H9 (cell line): ENCODE results near the gene METTL17. TPM values are rescaled to one million over a fixed set of nuclear protein-coding genes. Genes with fewer than 3 reads are reported as not detected.

Source experiments
- DNase-seq: peaks from one replicate; pipeline ENCODE4 v3.0.0-alpha.2; 2017
- H2AFZ ChIP-seq: one replicate; pipeline ENCODE4 v1.6.1; 2013; ENCODE audit warnings: mild to moderate bottlenecking, low read length, control low read depth, moderate library complexity
- H2AK5ac ChIP-seq: 2 replicates; pipeline ENCODE4 v1.6.1; 2013; ENCODE audit warnings: low read length, control low read depth, mixed read lengths; ENCODE audit not compliant: insufficient read length
- H2BK120ac ChIP-seq: one replicate; pipeline ENCODE4 v1.6.1; 2013; ENCODE audit warnings: low read depth, mild to moderate bottlenecking, low read length, control low read depth, inconsistent platforms; ENCODE audit not compliant: poor library complexity, severe bottlenecking
- H2BK12ac ChIP-seq: 2 replicates; pipeline ENCODE4 v1.6.1; 2013; ENCODE audit warnings: low read length, control low read depth, mixed read lengths, low read depth; ENCODE audit not compliant: insufficient read length
- H2BK15ac ChIP-seq: 2 replicates; pipeline ENCODE4 v1.6.1; 2013; ENCODE audit warnings: low read depth, low read length, control low read depth
- H2BK20ac ChIP-seq: one replicate; pipeline ENCODE4 v1.6.1; 2013; ENCODE audit warnings: low read depth, mild to moderate bottlenecking, low read length, control low read depth, inconsistent platforms; ENCODE audit not compliant: poor library complexity, severe bottlenecking
- H2BK5ac ChIP-seq: 2 replicates; pipeline ENCODE4 v1.6.1; 2013; ENCODE audit warnings: low read length, control low read depth, mixed read lengths; ENCODE audit not compliant: insufficient read length
- H3K14ac ChIP-seq: 2 replicates; pipeline ENCODE4 v1.6.1; 2013; ENCODE audit warnings: low read length, control low read depth; ENCODE audit not compliant: insufficient read depth
- H3K18ac ChIP-seq: 2 replicates; pipeline ENCODE4 v1.6.1; 2013; ENCODE audit warnings: low read depth, mild to moderate bottlenecking, mixed read lengths, low read length, control low read depth; ENCODE audit not compliant: insufficient read length
- H3K23ac ChIP-seq: 2 replicates; pipeline ENCODE4 v1.6.1; 2013; ENCODE audit warnings: low read length, control low read depth, mixed read lengths, low read depth; ENCODE audit not compliant: insufficient read length
- H3K23me2 ChIP-seq: 2 replicates; pipeline ENCODE4 v1.6.1; 2013; ENCODE audit warnings: low read depth, mild to moderate bottlenecking, mixed read lengths, low read length, control low read depth; ENCODE audit not compliant: insufficient read length, poor library complexity, severe bottlenecking
- H3K27ac ChIP-seq: 2 replicates; pipeline ENCODE4 v1.5.1; 2013; ENCODE audit warnings: low read length, control low read depth, mixed read lengths, low read depth; ENCODE audit not compliant: insufficient read length
- H3K27me3 ChIP-seq: 2 replicates; pipeline ENCODE4 v1.6.1; 2013; ENCODE audit warnings: low read length, control low read depth, inconsistent platforms; ENCODE audit not compliant: insufficient read depth
- H3K4ac ChIP-seq: 2 replicates; pipeline ENCODE4 v1.6.1; 2013; ENCODE audit warnings: low read depth, mild to moderate bottlenecking, control low read depth, inconsistent platforms, low read length, moderate library complexity
- H3K4me1 ChIP-seq: 2 replicates; pipeline ENCODE4 v1.6.1; 2013; ENCODE audit warnings: low read length, control low read depth, inconsistent platforms; ENCODE audit not compliant: insufficient read depth
- H3K4me2 ChIP-seq: 2 replicates; pipeline ENCODE4 v1.6.1; 2013; ENCODE audit warnings: low read length, control low read depth, mixed read lengths; ENCODE audit not compliant: insufficient read length, insufficient read depth
- H3K56ac ChIP-seq: 2 replicates; pipeline ENCODE4 v1.6.1; 2013; ENCODE audit warnings: low read depth, mild to moderate bottlenecking, mixed read lengths, low read length, control low read depth; ENCODE audit not compliant: insufficient read length
- H3K79me1 ChIP-seq: 2 replicates; pipeline ENCODE4 v1.6.1; 2013; ENCODE audit warnings: low read depth, mild to moderate bottlenecking, moderate library complexity, low read length, control low read depth, inconsistent platforms; ENCODE audit not compliant: insufficient read depth, poor library complexity, severe bottlenecking
- H3K79me2 ChIP-seq: 2 replicates; pipeline ENCODE4 v1.6.1; 2013; ENCODE audit warnings: low read length, control low read depth, inconsistent platforms; ENCODE audit not compliant: insufficient read depth
- H3K9ac ChIP-seq: 2 replicates; pipeline ENCODE4 v1.6.1; 2013; ENCODE audit warnings: low read length, control low read depth, mixed read lengths; ENCODE audit not compliant: insufficient read length; ENCODE audit errors: extremely low read depth
- H3K9me3 ChIP-seq: one replicate; pipeline ENCODE4 v1.6.1; 2013; ENCODE audit warnings: low read depth, low read length, inconsistent platforms; ENCODE audit not compliant: control insufficient read depth
- H3T11ph ChIP-seq: one replicate; pipeline ENCODE4 v1.6.1; 2013; ENCODE audit warnings: mild to moderate bottlenecking, low read length, control low read depth, inconsistent platforms
- H4K20me1 ChIP-seq: one replicate; pipeline ENCODE4 v1.6.1; 2013; ENCODE audit not compliant: control insufficient read depth, insufficient read length, insufficient read depth
- H4K5ac ChIP-seq: 2 replicates; pipeline ENCODE4 v1.6.1; 2013; ENCODE audit warnings: low read depth, mild to moderate bottlenecking, mixed read lengths, low read length, control low read depth; ENCODE audit not compliant: insufficient read length
- H4K8ac ChIP-seq: replicated peaks from 2 replicates; pipeline ENCODE4 v1.6.1; 2013; ENCODE audit warnings: low read length, control low read depth, mixed read lengths, low read depth; ENCODE audit not compliant: insufficient read length
- H4K91ac ChIP-seq: 2 replicates; pipeline ENCODE4 v1.6.1; 2013; ENCODE audit warnings: low read depth, mild to moderate bottlenecking, moderate library complexity, mixed read lengths, low read length, control low read depth; ENCODE audit not compliant: insufficient read length
- H3K27ac Mint-ChIP-seq, 3 experiments: 2 replicates in 2 of 3; 3 replicates in 1 of 3; pipeline ENCODE4 v1.8.0; 2020 to 2021; ENCODE audit warnings: mixed read lengths in 3 of 3, mild to moderate bottlenecking in 1 of 3, moderate library complexity in 1 of 3
- H3K27me3 Mint-ChIP-seq: 2 replicates; pipeline ENCODE4 v1.8.0; 2021; ENCODE audit warnings: low read depth, mild to moderate bottlenecking, moderate library complexity, mixed read lengths
- H3K36me3 Mint-ChIP-seq, 3 experiments: 2 replicates in 2 of 3; 3 replicates in 1 of 3; pipeline ENCODE4 v1.8.0; 2020 to 2021; ENCODE audit warnings: low read depth in 3 of 3, mixed read lengths in 3 of 3; ENCODE audit not compliant: insufficient read depth in 1 of 3
- H3K4me1 Mint-ChIP-seq, 2 experiments: 2 replicates each; pipeline ENCODE4 v1.8.0; 2020; ENCODE audit warnings: mixed read lengths in 2 of 2
- H3K4me3 Mint-ChIP-seq, 2 experiments: 2 replicates in 1 of 2; 3 replicates in 1 of 2; pipeline ENCODE4 v1.8.0; 2020 to 2021; ENCODE audit warnings: mild to moderate bottlenecking in 2 of 2, mixed read lengths in 2 of 2, moderate library complexity in 1 of 2
- H3K9me3 Mint-ChIP-seq, 2 experiments: 2 replicates in 1 of 2; 3 replicates in 1 of 2; pipeline ENCODE4 v1.8.0; 2020; ENCODE audit warnings: mild to moderate bottlenecking in 2 of 2, mixed read lengths in 2 of 2, moderate library complexity in 1 of 2
- WGBS: extraction: QIAGEN DNeasy Blood & Tissue Kit; methylation state at CpG from one replicate; pipeline ENCODE4 v1.1.7; 2013; ENCODE audit warnings: missing lambda C conversion rate, low lambda C conversion rate, mixed read lengths; ENCODE audit not compliant: insufficient read length; ENCODE audit errors: extremely low coverage; 5-methylcytosine and 5-hydroxymethylcytosine counted together
- total RNA-seq: library from RNA; stranded (reverse); gene quantifications from 2 replicates; pipeline ENCODE4 v1.2.1, GENCODE V29; 2021
- TF ChIP-seq, protein P1 (sequence below): fragments of 200-600 bp; sonication (generic); conservative IDR thresholded peaks from 3 replicates; pipeline ENCODE4 v1.8.0; 2021; ENCODE audit warnings: antibody characterized with exemption, mild to moderate bottlenecking

The METTL17 gene
- total RNA-seq, 1 experiment from 2014 or later = 81.4 TPM

- H3K27me3 Mint-ChIP-seq = peaks cover 31% of the 10 kb centered on the region
- Histone ChIP-seq H3K4ac (no peak overlapping the region), H4K8ac (no peak overlapping the region), H3K4me1 (no peaks in the 10 kb centered on the region; the same call in 1 of the 2 replicates), H3T11ph (no peak overlapping the region), H2BK5ac (no peak overlapping the region), H2AFZ (no peak overlapping the region), H3K4me2 (no peak overlapping the region), H3K23me2 (peaks cover 3% of the 10 kb centered on the region), H3K79me1 (no peaks in the 10 kb centered on the region), H2BK15ac (no peak overlapping the region), H3K9me3 (no peaks in the 10 kb centered on the region), H3K27me3 (peaks cover 7% of the 10 kb centered on the region; the same call in 1 of the 2 replicates), H3K23ac (no peak overlapping the region), H2BK12ac (no peak overlapping the region), H2AK5ac (no peak overlapping the region), H3K9ac (no peak overlapping the region), H3K27ac (no peak overlapping the region), H3K14ac (no peak overlapping the region), H3K18ac (no peak overlapping the region), H3K56ac (no peak overlapping the region), H4K91ac (no peak overlapping the region), H2BK20ac (no peak overlapping the region), H3K79me2 (no peaks in the 10 kb centered on the region), H2BK120ac (no peak overlapping the region), H4K20me1 (no peaks in the 10 kb centered on the region), H4K5ac (no peak overlapping the region)
- DNase-seq = no peak
- peaks cover 7 to 21% (median 8%) of the 10 kb centered on the region in 3 experiments; a peak in 4 of 7 replicates for H3K36me3 Mint-ChIP-seq
- H3K4me3 Mint-ChIP-seq = no peak overlapping the region
- H3K4me1 Mint-ChIP-seq = peaks cover 30 to 31% of the 10 kb centered on the region in 2 experiments
- H3K9me3 Mint-ChIP-seq = no peaks in the 10 kb centered on the region
- no CpG with 5 or more reads among the region's 1 CpG for WGBS
- TF ChIP-seq, protein P1, sequence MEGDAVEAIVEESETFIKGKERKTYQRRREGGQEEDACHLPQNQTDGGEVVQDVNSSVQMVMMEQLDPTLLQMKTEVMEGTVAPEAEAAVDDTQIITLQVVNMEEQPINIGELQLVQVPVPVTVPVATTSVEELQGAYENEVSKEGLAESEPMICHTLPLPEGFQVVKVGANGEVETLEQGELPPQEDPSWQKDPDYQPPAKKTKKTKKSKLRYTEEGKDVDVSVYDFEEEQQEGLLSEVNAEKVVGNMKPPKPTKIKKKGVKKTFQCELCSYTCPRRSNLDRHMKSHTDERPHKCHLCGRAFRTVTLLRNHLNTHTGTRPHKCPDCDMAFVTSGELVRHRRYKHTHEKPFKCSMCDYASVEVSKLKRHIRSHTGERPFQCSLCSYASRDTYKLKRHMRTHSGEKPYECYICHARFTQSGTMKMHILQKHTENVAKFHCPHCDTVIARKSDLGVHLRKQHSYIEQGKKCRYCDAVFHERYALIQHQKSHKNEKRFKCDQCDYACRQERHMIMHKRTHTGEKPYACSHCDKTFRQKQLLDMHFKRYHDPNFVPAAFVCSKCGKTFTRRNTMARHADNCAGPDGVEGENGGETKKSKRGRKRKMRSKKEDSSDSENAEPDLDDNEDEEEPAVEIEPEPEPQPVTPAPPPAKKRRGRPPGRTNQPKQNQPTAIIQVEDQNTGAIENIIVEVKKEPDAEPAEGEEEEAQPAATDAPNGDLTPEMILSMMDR = no peak
- H3K27ac Mint-ChIP-seq = no peak overlapping the region; a peak in 1 of 7 replicates
Observed at GRCh38 chr14:21019366-21019765, 29.6 kb downstream of the METTL17 start.
